Measurements from ENCODE around the gene DNTT. TPM values are rescaled to one million over a fixed set of nuclear protein-coding genes. Genes with fewer than 3 reads are reported as not detected.
A peak's percentile ranks its signal among the peaks of the same experiment; 100 is the strongest.

DNTT gene
- polyA plus RNA-seq, 1 donor (not counting 4 experiments of a cell fraction or from before 2014, with no cell fraction given) = not detected

- dilution Hi-C loops (cut with MboI; ENCODE audit: extremely low pct_ligation_motif_present, low sequenced_read_pairs) = no loop called here
- H3K36me3 ChIP-seq (ENCODE audit: control insufficient read depth in 2 of 2, extremely low read depth in 1 of 2, insufficient read depth in 2 of 2, low read length in 2 of 2) = no peaks in the 10 kb centered on the region
- no peaks in the 10 kb centered on the region for H3K27me3 ChIP-seq (ENCODE audit: control insufficient read depth, extremely low read depth, insufficient read depth, low read length)
- DNase-seq (ENCODE audit: low read depth, low spot score) (no peak), FAIRE-seq (peak; percentile 29)
- H3K9me1 ChIP-seq (ENCODE audit: control insufficient read depth, extremely low read depth, insufficient read depth, low read length) = no peaks in the 10 kb centered on the region
- H3K9ac ChIP-seq (ENCODE audit: control insufficient read depth, extremely low read depth, insufficient read depth, low read length) = no peak overlapping the region
- no peaks in the 10 kb centered on the region for H4K20me1 ChIP-seq (ENCODE audit: control insufficient read depth, extremely low read depth, insufficient read depth, low read length)
- H3K9me3 ChIP-seq (ENCODE audit: control insufficient read depth, low read depth, low read length) = no peaks in the 10 kb centered on the region
- H3K4me2 ChIP-seq (ENCODE audit: control insufficient read depth, extremely low read depth, insufficient read depth, low read depth, low read length) = no peak overlapping the region
- H3K4me3 ChIP-seq (ENCODE audit: control insufficient read depth in 2 of 3, extremely low read depth in 1 of 3, insufficient read depth in 2 of 3, low read depth in 1 of 3, low read length in 3 of 3) = no peak overlapping the region
- peaks cover 17% of the 10 kb centered on the region for H3K4me1 ChIP-seq (ENCODE audit: control insufficient read depth, extremely low read depth, insufficient read depth, low read length)
- TF ChIP-seq CTCF (optimal IDR thresholded peaks at IDR 0.05 in 1 of 3, IDR thresholded peaks at IDR 0.05 in 1 of 3, conservative IDR thresholded peaks at IDR 0.05 in 1 of 3; ENCODE audit: extremely low read depth in 1 of 3, insufficient read depth in 2 of 3, low read length in 3 of 3) = no peak
- no peak for TF ChIP-seq EZH2 (IDR thresholded peaks at IDR 0.05; ENCODE audit: low read length)
- no peaks in the 10 kb centered on the region for H3K79me2 ChIP-seq (ENCODE audit: control insufficient read depth, insufficient read depth, low read length)
- no peak overlapping the region for H3K27ac ChIP-seq (ENCODE audit: control insufficient read depth, insufficient read depth, low read length)
- H2AFZ ChIP-seq (ENCODE audit: control insufficient read depth, low read length) = no peak overlapping the region
Measured at GRCh38 chr10:96281444-96282029, 22.7 kb upstream of the DNTT start.

DNA sequence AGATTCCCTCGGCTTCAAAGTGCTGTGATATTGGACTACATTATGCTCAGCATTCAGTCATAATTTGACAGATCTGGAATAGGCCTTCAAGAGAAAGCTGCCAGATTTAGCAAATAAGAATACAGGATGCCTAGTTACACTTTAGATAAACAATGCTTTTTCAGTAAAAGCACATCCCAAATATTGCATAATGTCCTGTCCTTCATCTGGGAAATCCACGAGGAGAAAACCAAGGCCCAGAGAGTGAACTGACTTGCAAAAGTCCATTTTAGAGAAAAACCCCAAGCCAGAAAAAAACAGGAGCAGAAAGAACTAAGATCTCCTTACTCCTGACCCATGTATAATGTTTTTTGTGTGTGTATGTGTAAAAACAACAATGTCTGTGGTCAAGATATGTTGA is 20.9 kb upstream of the DNTT start:
- Histone ChIP-seq H3K9me1 (ENCODE audit: control insufficient read depth, extremely low read depth, insufficient read depth, low read length) (no peaks in the 10 kb centered on the region), H4K20me1 (ENCODE audit: control insufficient read depth, extremely low read depth, insufficient read depth, low read length) (no peaks in the 10 kb centered on the region), H3K4me3 (ENCODE audit: control insufficient read depth in 2 of 3, extremely low read depth in 1 of 3, insufficient read depth in 2 of 3, low read depth in 1 of 3, low read length in 3 of 3) (no peak overlapping the region), H3K27ac (ENCODE audit: control insufficient read depth, insufficient read depth, low read length) (no peak overlapping the region), H3K79me2 (ENCODE audit: control insufficient read depth, insufficient read depth, low read length) (no peaks in the 10 kb centered on the region), H3K9ac (ENCODE audit: control insufficient read depth, extremely low read depth, insufficient read depth, low read length) (no peak overlapping the region), H3K36me3 (ENCODE audit: control insufficient read depth in 2 of 2, extremely low read depth in 1 of 2, insufficient read depth in 2 of 2, low read length in 2 of 2) (no peaks in the 10 kb centered on the region), H3K4me2 (ENCODE audit: control insufficient read depth, extremely low read depth, insufficient read depth, low read depth, low read length) (no peak overlapping the region), H3K27me3 (ENCODE audit: control insufficient read depth, extremely low read depth, insufficient read depth, low read length) (no peaks in the 10 kb centered on the region), H2AFZ (ENCODE audit: control insufficient read depth, low read length) (no peak overlapping the region), H3K4me1 (ENCODE audit: control insufficient read depth, extremely low read depth, insufficient read depth, low read length) (peaks cover 16% of the 10 kb centered on the region), H3K9me3 (ENCODE audit: control insufficient read depth, low read depth, low read length) (no peaks in the 10 kb centered on the region)
- TF ChIP-seq EZH2 (IDR thresholded peaks at IDR 0.05; ENCODE audit: low read length) (no peak), CTCF (optimal IDR thresholded peaks at IDR 0.05 in 1 of 3, IDR thresholded peaks at IDR 0.05 in 1 of 3, conservative IDR thresholded peaks at IDR 0.05 in 1 of 3; ENCODE audit: extremely low read depth in 1 of 3, insufficient read depth in 2 of 3, low read length in 3 of 3) (no peak)
- no peak for FAIRE-seq
- dilution Hi-C loops (cut with MboI; ENCODE audit: extremely low pct_ligation_motif_present, low sequenced_read_pairs) = no loop called here
- no peak for DNase-seq (ENCODE audit: low read depth, low spot score)
